ENCODE measurements around the gene CITED4.

CITED4 gene

GRCh38 chr1:40836283-40836682 lies 25.9 kb downstream of the CITED4 start:
- Histone ChIP-seq H3K27me3 (ENCODE audit: insufficient read depth, low read length) (no peaks in the 10 kb centered on the region), H3K27ac (ENCODE audit: low read depth, low read length, poor library complexity, severe bottlenecking) (no peak overlapping the region), H4K20me1 (ENCODE audit: insufficient read depth, low read length) (no peaks in the 10 kb centered on the region), H3K4me1 (ENCODE audit: insufficient read depth, low read length, severe bottlenecking) (no peaks in the 10 kb centered on the region), H3K9me3 (ENCODE audit: low read length) (no peaks in the 10 kb centered on the region), H3K9me2 (ENCODE audit: low read depth, low read length) (no peaks in the 10 kb centered on the region), H3F3A (ENCODE audit: insufficient read depth, low read length) (no peaks in the 10 kb centered on the region), H3K9ac (ENCODE audit: low read length) (no peak overlapping the region), H3K4me2 (ENCODE audit: low read length) (no peak overlapping the region), H3K36me3 (ENCODE audit: insufficient read depth, low read length) (no peaks in the 10 kb centered on the region), H3K79me2 (ENCODE audit: insufficient read depth, low read length) (no peaks in the 10 kb centered on the region), H2AFZ (ENCODE audit: low read length) (no peak overlapping the region), H3K4me3 (ENCODE audit: low read depth, low read length, poor library complexity, severe bottlenecking) (no peak overlapping the region)
- TF ChIP-seq CTCF (IDR thresholded peaks at IDR 0.05; ENCODE audit: low read length), result no peak
- TF ChIP-seq EZH2 (IDR thresholded peaks at IDR 0.05; ENCODE audit: borderline replicate concordance, low read length), result no peak

GRCh38 chr1:40834968-40835545 lies 27.1 kb downstream of the CITED4 start:
- no peaks in the 10 kb centered on the region for H3F3A ChIP-seq (ENCODE audit: insufficient read depth, low read length)
- TF ChIP-seq EZH2 (IDR thresholded peaks at IDR 0.05; ENCODE audit: borderline replicate concordance, low read length) (no peak), CTCF (IDR thresholded peaks at IDR 0.05; ENCODE audit: low read length) (no peak)
- no peak overlapping the region for H2AFZ ChIP-seq (ENCODE audit: low read length)
- H3K4me2 ChIP-seq (ENCODE audit: low read length), result no peak overlapping the region
- no peaks in the 10 kb centered on the region for H3K4me1 ChIP-seq (ENCODE audit: insufficient read depth, low read length, severe bottlenecking)
- no peaks in the 10 kb centered on the region for H4K20me1 ChIP-seq (ENCODE audit: insufficient read depth, low read length)
- no peaks in the 10 kb centered on the region for H3K9me3 ChIP-seq (ENCODE audit: low read length)
- H3K9me2 ChIP-seq (ENCODE audit: low read depth, low read length), result no peaks in the 10 kb centered on the region
- no peaks in the 10 kb centered on the region for H3K36me3 ChIP-seq (ENCODE audit: insufficient read depth, low read length)
- no peak overlapping the region for H3K27ac ChIP-seq (ENCODE audit: low read depth, low read length, poor library complexity, severe bottlenecking)
- H3K4me3 ChIP-seq (ENCODE audit: low read depth, low read length, poor library complexity, severe bottlenecking), result no peak overlapping the region
- no peaks in the 10 kb centered on the region for H3K27me3 ChIP-seq (ENCODE audit: insufficient read depth, low read length)
- H3K9ac ChIP-seq (ENCODE audit: low read length), result no peak overlapping the region
- no peaks in the 10 kb centered on the region for H3K79me2 ChIP-seq (ENCODE audit: insufficient read depth, low read length)

GRCh38 chr1:40833979-40834378 lies 28.2 kb downstream of the CITED4 start:
- Histone ChIP-seq H3K27me3 (ENCODE audit: insufficient read depth, low read length) (no peaks in the 10 kb centered on the region), H3K36me3 (ENCODE audit: insufficient read depth, low read length) (no peaks in the 10 kb centered on the region), H3K4me3 (ENCODE audit: low read depth, low read length, poor library complexity, severe bottlenecking) (no peak overlapping the region), H3K9ac (ENCODE audit: low read length) (no peak overlapping the region), H3F3A (ENCODE audit: insufficient read depth, low read length) (no peaks in the 10 kb centered on the region), H3K9me2 (ENCODE audit: low read depth, low read length) (no peaks in the 10 kb centered on the region), H3K79me2 (ENCODE audit: insufficient read depth, low read length) (no peaks in the 10 kb centered on the region), H3K9me3 (ENCODE audit: low read length) (no peaks in the 10 kb centered on the region), H4K20me1 (ENCODE audit: insufficient read depth, low read length) (no peaks in the 10 kb centered on the region), H3K4me2 (ENCODE audit: low read length) (no peak overlapping the region), H3K4me1 (ENCODE audit: insufficient read depth, low read length, severe bottlenecking) (no peaks in the 10 kb centered on the region), H3K27ac (ENCODE audit: low read depth, low read length, poor library complexity, severe bottlenecking) (no peak overlapping the region), H2AFZ (ENCODE audit: low read length) (no peak overlapping the region)
- TF ChIP-seq EZH2 (IDR thresholded peaks at IDR 0.05; ENCODE audit: borderline replicate concordance, low read length) (no peak), CTCF (IDR thresholded peaks at IDR 0.05; ENCODE audit: low read length) (no peak)
